PC-9 (cell line): Measurements from ENCODE around the gene THBS1.

Experiments
- EZH2 ChIP-seq: fragments of 200-600 bp; sonication (generic); IDR thresholded peaks from 2 replicates; pipeline ENCODE4 v1.8.0; 2017; ENCODE audit warnings: antibody characterized with exemption, low read depth
- TF ChIP-seq, protein P1 (sequence below): fragments of 200-600 bp; sonication (generic); conservative IDR thresholded peaks from 2 replicates; pipeline ENCODE4 v1.6.1; 2017; ENCODE audit warnings: mixed run types, antibody characterized with exemption, mild to moderate bottlenecking, moderate library complexity

DNA sequence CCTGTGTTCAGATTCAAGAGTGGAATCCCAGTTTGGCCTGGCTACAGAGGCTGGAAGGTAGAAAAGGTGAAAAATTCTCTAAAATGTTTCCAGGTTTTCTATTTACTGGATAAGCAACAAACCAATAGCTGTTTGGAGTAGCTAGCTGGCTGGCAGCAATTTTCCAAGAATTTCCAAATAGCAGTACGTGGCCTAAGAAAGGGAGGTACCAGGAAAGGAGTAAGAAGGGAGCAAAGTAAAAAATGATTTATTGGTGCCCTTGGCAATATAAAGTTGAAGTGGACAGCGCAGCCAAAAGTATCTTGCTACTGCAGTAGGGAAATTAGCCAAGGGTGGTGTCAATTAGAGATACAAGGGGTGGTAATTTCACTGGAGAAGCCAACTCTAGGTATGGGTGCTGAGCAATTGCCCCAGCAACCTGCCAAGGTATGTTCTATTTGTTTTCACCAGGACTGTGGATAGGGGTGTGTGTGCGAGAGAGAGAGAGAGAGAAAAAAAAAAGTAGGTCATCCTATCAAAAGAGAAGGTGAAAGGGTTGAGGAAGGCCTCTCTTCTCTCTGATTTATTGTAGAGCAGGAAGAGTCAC lies 40.8 kb upstream of the THBS1 start:
- TF ChIP-seq, protein P1, sequence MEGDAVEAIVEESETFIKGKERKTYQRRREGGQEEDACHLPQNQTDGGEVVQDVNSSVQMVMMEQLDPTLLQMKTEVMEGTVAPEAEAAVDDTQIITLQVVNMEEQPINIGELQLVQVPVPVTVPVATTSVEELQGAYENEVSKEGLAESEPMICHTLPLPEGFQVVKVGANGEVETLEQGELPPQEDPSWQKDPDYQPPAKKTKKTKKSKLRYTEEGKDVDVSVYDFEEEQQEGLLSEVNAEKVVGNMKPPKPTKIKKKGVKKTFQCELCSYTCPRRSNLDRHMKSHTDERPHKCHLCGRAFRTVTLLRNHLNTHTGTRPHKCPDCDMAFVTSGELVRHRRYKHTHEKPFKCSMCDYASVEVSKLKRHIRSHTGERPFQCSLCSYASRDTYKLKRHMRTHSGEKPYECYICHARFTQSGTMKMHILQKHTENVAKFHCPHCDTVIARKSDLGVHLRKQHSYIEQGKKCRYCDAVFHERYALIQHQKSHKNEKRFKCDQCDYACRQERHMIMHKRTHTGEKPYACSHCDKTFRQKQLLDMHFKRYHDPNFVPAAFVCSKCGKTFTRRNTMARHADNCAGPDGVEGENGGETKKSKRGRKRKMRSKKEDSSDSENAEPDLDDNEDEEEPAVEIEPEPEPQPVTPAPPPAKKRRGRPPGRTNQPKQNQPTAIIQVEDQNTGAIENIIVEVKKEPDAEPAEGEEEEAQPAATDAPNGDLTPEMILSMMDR = no peak
- no peak for TF ChIP-seq EZH2
